SJCRH30 (cell line): ENCODE data around the gene HOXB1. TPM values are rescaled to one million over a fixed set of nuclear protein-coding genes. Genes with fewer than 3 reads are reported as not detected.
A peak's percentile ranks its signal among the peaks of the same experiment; 100 is the strongest.
"Not testable (repeated sequence)": the region's sequence is repeated elsewhere in the genome, so short reads cannot be mapped to it uniquely, and the experiment has no call there.

Experiments used
- DNase-seq, 2 experiments: peaks; one replicate each; pipeline ENCODE4 v3.0.0-alpha.2; 2015 to 2020
- H3K27ac ChIP-seq: fragments of 250-450 bp; sonication (Bioruptor Pico); 2 replicates; pipeline ENCODE4 v1.5.1; 2020; ENCODE audit warnings: mild to moderate bottlenecking, moderate library complexity
- H3K27me3 ChIP-seq: fragments of 250-450 bp; sonication (Bioruptor Pico); 2 replicates; pipeline ENCODE4 v1.5.1; 2020; ENCODE audit warnings: mild to moderate bottlenecking, moderate library complexity
- H3K36me3 ChIP-seq: fragments of 250-450 bp; sonication (Bioruptor Pico); 2 replicates; pipeline ENCODE4 v1.5.1; 2020; ENCODE audit warnings: mild to moderate bottlenecking, moderate library complexity
- H3K4me1 ChIP-seq: fragments of 250-450 bp; sonication (Bioruptor Pico); 2 replicates; pipeline ENCODE4 v1.5.1; 2020; ENCODE audit warnings: mild to moderate bottlenecking, moderate library complexity
- H3K4me3 ChIP-seq: fragments of 250-450 bp; sonication (Bioruptor Pico); 2 replicates; pipeline ENCODE4 v1.5.1; 2020; ENCODE audit warnings: mild to moderate bottlenecking, moderate library complexity
- H3K9me3 ChIP-seq: fragments of 250-450 bp; sonication (Bioruptor Pico); replicated peaks from 2 replicates; pipeline ENCODE4 v1.5.1; 2020; ENCODE audit warnings: mild to moderate bottlenecking, moderate library complexity
- total RNA-seq: library from RNA; depleted of rRNA; stranded (reverse); fragments of >200 nt; shearing (Covaris generic); gene quantifications from 2 replicates; pipeline ENCODE4 v1.2.3, GENCODE V29; 2014

HOXB1 gene
- total RNA-seq, 1 experiment from 2014 or later: not detected

GRCh38 chr17:48545539-48545938 lies 14.7 kb upstream of the HOXB1 start:
- Histone ChIP-seq H3K9me3 (no peaks in the 10 kb centered on the region), H3K27me3 (no peaks in the 10 kb centered on the region), H3K4me3 (peak overlapping the region; percentile 88), H3K4me1 (peaks cover 19% of the 10 kb centered on the region), H3K36me3 (no peaks in the 10 kb centered on the region), H3K27ac (peak overlapping the region; percentile 90)
- DNase-seq: no peak

GRCh38 chr17:48545022-48545375 lies 14.2 kb upstream of the HOXB1 start, which contains the start of gene HOXB2:
HOXB2 (minus strand) TSS chr17:48545109; CDS start chr17:48544911, 198 bp downstream.
- Histone ChIP-seq H3K9me3 (no peaks in the 10 kb centered on the region), H3K4me3 (peak within 1 kb of the TSS; percentile 88), H3K36me3 (no peaks in the 10 kb centered on the region), H3K27ac (peak within 1 kb of the TSS; percentile 90), H3K4me1 (peaks cover 19% of the 10 kb centered on the region), H3K27me3 (no peaks in the 10 kb centered on the region)
- peak; percentile 64 to 74 for DNase-seq

GRCh38 chr17:48544349-48545021 lies 13.7 kb upstream of the HOXB1 start:
- H3K9me3 ChIP-seq: no peaks in the 10 kb centered on the region
- peak overlapping the region; percentile 90 for H3K27ac ChIP-seq
- H3K27me3 ChIP-seq: no peaks in the 10 kb centered on the region
- no peaks in the 10 kb centered on the region for H3K36me3 ChIP-seq
- H3K4me3 ChIP-seq: peak overlapping the region; percentile 88
- peaks cover 19% of the 10 kb centered on the region for H3K4me1 ChIP-seq
- peak; percentile 66 to 68 for DNase-seq

DNA sequence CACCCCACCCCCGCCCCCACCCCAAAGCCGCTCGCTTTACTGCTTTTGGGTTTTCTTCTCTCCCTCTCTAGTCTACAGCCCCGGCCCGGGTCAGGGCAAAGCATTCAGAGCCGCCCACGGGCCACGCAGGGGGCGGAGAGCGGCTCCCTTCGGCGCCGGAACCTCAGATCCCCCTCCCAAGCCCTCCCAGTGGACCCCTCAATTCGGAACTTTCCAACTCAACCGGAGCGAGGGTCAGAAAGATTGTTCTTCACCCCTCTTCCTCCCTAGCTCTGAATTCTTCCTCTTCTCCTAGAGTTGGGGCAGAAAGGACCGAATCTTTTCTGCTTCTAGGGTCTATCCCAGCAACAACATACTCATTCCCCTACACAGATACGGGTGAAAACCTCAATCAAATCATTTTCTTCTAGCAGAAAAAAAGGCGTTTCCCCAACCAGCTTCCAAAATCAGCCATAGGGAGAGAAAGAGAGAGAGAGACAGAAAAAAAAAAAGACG lies 13.1 kb upstream of the HOXB1 start:
- no peak for DNase-seq
- H3K4me3 ChIP-seq: peak overlapping the region; percentile 88
- H3K27ac ChIP-seq: peak overlapping the region; percentile 90
- H3K9me3 ChIP-seq: no peaks in the 10 kb centered on the region
- no peaks in the 10 kb centered on the region for H3K27me3 ChIP-seq
- H3K36me3 ChIP-seq: no peaks in the 10 kb centered on the region
- peaks cover 19% of the 10 kb centered on the region for H3K4me1 ChIP-seq

DNA sequence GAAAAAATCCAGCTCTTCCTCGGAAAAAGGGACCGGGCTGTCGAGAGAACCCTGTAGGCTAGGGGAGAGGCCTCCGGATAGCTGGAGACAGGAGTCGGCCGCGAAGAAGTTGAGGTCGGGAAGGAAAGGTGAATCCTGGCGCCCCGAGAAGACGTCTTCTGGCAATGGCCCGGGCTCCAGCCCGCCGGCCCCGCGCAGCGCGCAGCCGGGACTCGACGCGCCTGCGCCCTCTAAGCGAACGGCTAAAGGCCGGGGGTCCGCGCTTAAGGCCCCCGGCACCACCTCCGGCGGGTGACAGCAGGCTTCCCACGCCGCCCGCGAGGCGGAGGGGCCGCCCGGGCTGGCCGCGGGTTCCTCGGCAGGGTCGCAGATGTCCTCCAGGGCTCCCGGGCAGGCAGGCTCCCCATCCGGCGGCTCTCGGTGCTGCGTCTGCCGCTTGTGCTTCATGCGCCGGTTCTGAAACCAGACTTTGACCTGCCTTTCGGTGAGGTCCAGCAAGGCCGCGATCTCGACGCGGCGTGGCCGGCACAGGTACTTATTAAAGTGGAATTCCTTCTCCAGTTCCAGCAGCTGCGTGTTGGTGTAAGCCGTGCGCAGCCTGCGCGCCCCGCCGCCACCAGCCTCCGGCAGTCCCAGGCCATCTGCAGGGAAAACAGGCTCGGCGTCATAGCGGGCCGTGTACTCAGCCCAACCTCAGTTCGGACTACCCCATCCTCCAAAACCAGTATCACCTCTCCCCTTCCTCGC lies 12.5 kb upstream of the HOXB1 start:
- H3K4me1 ChIP-seq: peaks cover 19% of the 10 kb centered on the region
- no peaks in the 10 kb centered on the region for H3K9me3 ChIP-seq
- H3K36me3 ChIP-seq: no peaks in the 10 kb centered on the region
- peak; percentile 65 to 69 for DNase-seq
- H3K4me3 ChIP-seq: peak overlapping the region; percentile 88
- H3K27ac ChIP-seq: peak overlapping the region; percentile 90
- no peaks in the 10 kb centered on the region for H3K27me3 ChIP-seq

DNA sequence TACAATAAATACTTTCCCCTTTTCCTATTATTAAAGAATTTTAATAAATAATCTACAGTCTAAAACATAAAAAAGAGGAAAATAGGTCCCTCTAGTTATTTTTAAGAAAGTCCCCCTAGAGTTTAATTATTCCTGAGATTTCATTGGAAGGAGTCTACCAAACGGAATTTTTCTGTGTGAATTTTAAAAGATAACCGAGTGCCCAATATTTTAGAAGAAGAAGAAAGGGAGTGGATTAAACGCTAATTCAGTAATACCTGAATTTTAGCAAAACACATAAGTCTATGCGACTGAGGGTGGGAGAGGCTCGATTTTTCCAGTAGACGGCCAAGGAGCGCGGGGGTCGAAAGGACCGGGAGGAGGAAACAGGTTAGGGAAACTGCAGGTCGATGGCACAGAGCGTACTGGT lies 11.9 kb upstream of the HOXB1 start:
- no peaks in the 10 kb centered on the region for H3K36me3 ChIP-seq
- peaks cover 19% of the 10 kb centered on the region for H3K4me1 ChIP-seq
- no peaks in the 10 kb centered on the region for H3K9me3 ChIP-seq
- H3K4me3 ChIP-seq: peak overlapping the region; percentile 88
- DNase-seq: no peak
- no peaks in the 10 kb centered on the region for H3K27me3 ChIP-seq
- H3K27ac ChIP-seq: peak overlapping the region; percentile 90; the same call in 1 of the 2 replicates

GRCh38 chr17:48542114-48542656 lies 11.4 kb upstream of the HOXB1 start:
- Histone ChIP-seq H3K9me3 (no peaks in the 10 kb centered on the region), H3K27ac (peak overlapping the region; percentile 90), H3K27me3 (no peaks in the 10 kb centered on the region), H3K4me1 (peaks cover 15% of the 10 kb centered on the region), H3K4me3 (peak overlapping the region; percentile 88), H3K36me3 (no peaks in the 10 kb centered on the region)
- DNase-seq: peak; percentile 42 to 49

GRCh38 chr17:48541577-48542113 lies 10.8 kb upstream of the HOXB1 start:
- Histone ChIP-seq H3K4me3 (peak overlapping the region; percentile 88), H3K27ac (peak overlapping the region; percentile 90)
- DNase-seq: peak; percentile 56 to 69

GRCh38 chr17:48541036-48541576 lies 10.3 kb upstream of the HOXB1 start:
- peak overlapping the region; percentile 88 for H3K4me3 ChIP-seq
- peak in 1 of 2 experiments; percentile 40 for DNase-seq

More at GRCh38 chr17:48541577-48542113, 10.8 kb upstream of the HOXB1 start:
- Histone ChIP-seq H3K9me3 (no peaks in the 10 kb centered on the region), H3K27me3 (no peaks in the 10 kb centered on the region), H3K36me3 (no peaks in the 10 kb centered on the region), H3K4me1 (peaks cover 18% of the 10 kb centered on the region)

DNA sequence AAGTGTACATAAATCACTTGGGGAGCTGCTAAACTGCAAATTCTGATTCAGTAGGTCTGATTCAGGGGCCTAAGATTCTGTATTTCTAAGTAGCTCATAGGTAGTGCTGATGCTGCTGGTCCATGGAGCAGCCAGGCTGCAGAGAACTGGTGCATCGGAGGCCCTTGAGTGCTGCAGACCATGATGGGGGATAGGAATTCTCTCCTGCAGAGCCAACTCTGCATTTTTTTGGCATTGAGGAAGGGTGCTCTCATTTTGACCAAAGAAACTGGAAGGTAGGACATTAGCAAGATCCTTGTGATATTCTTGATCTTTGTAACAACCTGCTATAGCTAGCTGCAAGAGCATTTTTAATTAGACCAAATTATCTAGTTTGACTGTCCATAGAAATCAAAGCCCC lies 9.4 kb upstream of the HOXB1 start:
- DNase-seq: no peak
- Histone ChIP-seq H3K9me3 (no peaks in the 10 kb centered on the region), H3K4me1 (peaks cover 15% of the 10 kb centered on the region), H3K27ac (no peak overlapping the region), H3K4me3 (no peak overlapping the region), H3K27me3 (no peaks in the 10 kb centered on the region), H3K36me3 (no peaks in the 10 kb centered on the region)

More at GRCh38 chr17:48541036-48541576, 10.3 kb upstream of the HOXB1 start:
- Histone ChIP-seq H3K36me3 (no peaks in the 10 kb centered on the region), H3K4me1 (peaks cover 21% of the 10 kb centered on the region), H3K9me3 (no peaks in the 10 kb centered on the region), H3K27me3 (no peaks in the 10 kb centered on the region), H3K27ac (peak overlapping the region; percentile 90)

- no peak overlapping the region for H3K27ac ChIP-seq
- H3K36me3 ChIP-seq: no peaks in the 10 kb centered on the region
- no peak overlapping the region for H3K4me3 ChIP-seq
- no peaks in the 10 kb centered on the region for H3K27me3 ChIP-seq
- H3K4me1 ChIP-seq: peaks cover 13% of the 10 kb centered on the region
- DNase-seq: no peak
- no peaks in the 10 kb centered on the region for H3K9me3 ChIP-seq
Observed at GRCh38 chr17:48539177-48539576, 8.4 kb upstream of the HOXB1 start.

DNA sequence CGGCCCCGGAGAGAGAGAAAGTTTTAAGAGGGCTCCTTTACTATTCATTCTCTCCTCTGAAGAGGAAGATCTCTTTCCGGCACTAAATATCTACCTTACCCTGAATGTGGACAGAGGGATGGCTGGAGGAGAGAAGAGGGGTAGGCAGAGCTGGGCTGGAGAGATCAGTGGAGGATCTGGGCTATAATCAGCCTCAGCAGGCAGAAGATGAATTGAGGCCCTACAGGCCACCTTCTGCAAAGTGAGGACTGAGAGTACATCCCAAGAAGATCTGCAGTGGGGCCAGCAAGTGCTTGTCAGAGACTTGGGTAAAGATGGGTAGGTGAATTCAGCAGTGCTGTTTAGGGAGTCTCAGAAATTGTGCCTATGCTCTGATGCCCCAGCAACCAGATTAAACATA lies 6.5 kb upstream of the HOXB1 start:
- no peaks in the 10 kb centered on the region for H3K9me3 ChIP-seq
- no peak overlapping the region for H3K27ac ChIP-seq
- H3K4me3 ChIP-seq: no peak overlapping the region
- H3K36me3 ChIP-seq: no peaks in the 10 kb centered on the region
- H3K27me3 ChIP-seq: no peaks in the 10 kb centered on the region
- DNase-seq: no peak
- H3K4me1 ChIP-seq: peaks cover 13% of the 10 kb centered on the region

- not testable (repeated sequence) for H3K27me3 ChIP-seq, H3K27ac ChIP-seq, DNase-seq
Observed at GRCh38 chr17:48535793-48536559, 5.2 kb upstream of the HOXB1 start.

GRCh38 chr17:48532261-48532660 lies 1.4 kb upstream of the HOXB1 start:
- DNase-seq: no peak
- H3K27me3 ChIP-seq: no peaks in the 10 kb centered on the region

More at GRCh38 chr17:48535793-48536559, 5.2 kb upstream of the HOXB1 start:
- not testable (repeated sequence) for H3K9me3 ChIP-seq, H3K4me3 ChIP-seq, H3K4me1 ChIP-seq, H3K36me3 ChIP-seq

More at GRCh38 chr17:48532261-48532660, 1.4 kb upstream of the HOXB1 start:
- Histone ChIP-seq H3K9me3 (no peaks in the 10 kb centered on the region), H3K27ac (no peak overlapping the region), H3K4me3 (no peak overlapping the region), H3K4me1 (peaks cover 17% of the 10 kb centered on the region), H3K36me3 (no peaks in the 10 kb centered on the region)
